Limb (tissue), 2 donors: ENCODE data around the gene PLGLB1.
"Not testable (repeated sequence)": the region's sequence is repeated elsewhere in the genome, so short reads cannot be mapped to it uniquely, and the experiment has no call there.

Experiments
- DNase-seq, 2 donors: peaks; one replicate each; pipeline ENCODE4 v3.0.0-alpha.2; 2016; ENCODE audit errors: extremely low spot score in 2 of 2

PLGLB1 gene

DNA sequence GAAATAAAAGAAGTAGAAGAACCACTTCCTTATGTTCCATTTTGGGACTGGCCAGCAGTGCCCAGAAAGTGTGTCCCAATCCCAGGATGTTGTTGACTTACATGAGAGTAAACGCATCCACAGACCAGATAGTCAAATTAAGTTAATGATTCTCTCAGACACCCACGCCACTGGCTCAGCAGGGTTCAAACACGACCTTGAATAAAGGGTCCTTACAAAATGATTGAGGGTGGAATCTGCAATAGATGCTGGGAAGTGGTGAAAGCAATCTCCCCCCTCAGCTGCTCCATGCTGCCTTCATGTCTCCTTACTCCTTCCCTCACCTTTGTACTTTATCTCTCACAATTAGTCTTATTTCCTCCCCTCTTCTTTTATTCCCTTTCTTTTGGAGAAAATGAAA, at the start of gene PLGLB1:
PLGLB1 (minus strand) TSS at position 101 of the 400 bp plus-strand sequence; CDS start at position 40, 61 bp downstream.
- DNase-seq, result not testable (repeated sequence)

DNA sequence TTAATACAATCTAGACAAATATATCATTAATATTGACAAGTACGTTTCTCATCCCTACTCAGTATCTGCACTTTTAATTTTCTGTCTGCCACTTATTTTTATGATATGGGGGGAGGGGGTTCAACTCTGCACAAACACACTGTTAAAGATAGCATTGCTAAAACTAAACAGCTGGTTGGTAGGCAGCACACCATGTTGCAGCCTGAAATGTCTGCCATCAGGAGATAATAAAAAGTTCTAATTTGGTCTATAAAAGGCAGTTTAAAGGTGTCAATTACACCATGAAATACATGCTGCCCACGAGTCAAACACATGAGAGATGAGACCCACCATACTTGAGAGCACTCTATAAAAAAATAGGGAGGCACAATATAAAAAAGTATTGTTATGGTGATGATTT, 42.7 kb upstream of the PLGLB1 start:
- DNase-seq, result not testable (repeated sequence)

DNA sequence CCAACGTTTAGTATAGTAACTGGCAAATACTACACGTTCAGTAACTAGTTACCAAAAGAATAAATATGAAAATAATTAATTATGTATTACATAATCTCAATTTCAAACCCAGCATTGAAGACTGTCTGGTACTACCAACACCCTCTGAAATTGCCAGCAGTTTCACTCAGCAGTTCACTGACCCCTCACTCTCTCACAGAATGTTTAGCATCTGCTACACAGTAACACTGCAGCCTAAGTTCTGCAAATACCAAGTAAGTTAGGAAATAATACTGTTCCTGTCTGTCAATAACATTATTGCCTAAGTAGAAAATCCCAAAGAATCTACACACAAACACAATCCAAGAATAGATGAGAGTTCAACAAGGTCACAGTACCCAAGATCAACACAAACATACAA, 41.8 kb upstream of the PLGLB1 start:
- DNase-seq, result not testable (repeated sequence)

DNA sequence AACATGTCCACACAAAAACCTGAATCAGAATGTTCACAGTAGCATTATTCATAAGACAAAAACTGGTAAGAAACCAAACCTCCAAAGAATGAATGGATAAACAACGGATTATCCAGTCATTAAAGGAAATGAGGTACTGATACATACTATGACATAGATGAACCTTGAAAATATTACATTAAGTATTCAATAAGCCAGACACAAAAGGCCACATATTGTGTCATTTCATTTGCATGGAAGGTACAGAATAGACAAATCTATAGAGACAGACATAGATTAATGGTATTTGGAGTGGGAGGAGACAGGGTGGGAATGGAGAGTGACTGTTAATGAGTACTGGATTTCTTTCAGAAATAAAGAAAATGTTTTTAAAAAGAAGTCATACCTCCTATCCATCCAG, 39.9 kb upstream of the PLGLB1 start:
- DNase-seq, result not testable (repeated sequence)

DNA sequence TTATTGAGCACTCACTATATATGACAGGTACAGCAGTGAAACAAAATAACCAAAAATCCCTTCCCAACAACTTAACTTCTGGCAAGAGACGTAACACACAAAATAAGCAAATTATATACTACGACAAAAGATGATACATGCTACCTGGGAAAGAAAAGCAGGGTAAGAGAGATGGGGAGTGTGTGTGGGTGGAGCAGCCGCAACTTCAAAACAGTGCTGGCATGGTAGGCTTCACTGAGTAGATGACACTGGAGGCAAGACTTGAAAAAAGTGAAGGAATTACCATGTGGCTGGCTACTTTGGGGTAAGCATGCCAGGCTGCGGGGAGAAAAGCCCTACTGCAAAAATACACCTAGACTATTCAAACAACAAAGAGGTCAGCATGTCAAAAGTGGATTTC, 36.0 kb upstream of the PLGLB1 start:
- DNase-seq, result not testable (repeated sequence)

DNA sequence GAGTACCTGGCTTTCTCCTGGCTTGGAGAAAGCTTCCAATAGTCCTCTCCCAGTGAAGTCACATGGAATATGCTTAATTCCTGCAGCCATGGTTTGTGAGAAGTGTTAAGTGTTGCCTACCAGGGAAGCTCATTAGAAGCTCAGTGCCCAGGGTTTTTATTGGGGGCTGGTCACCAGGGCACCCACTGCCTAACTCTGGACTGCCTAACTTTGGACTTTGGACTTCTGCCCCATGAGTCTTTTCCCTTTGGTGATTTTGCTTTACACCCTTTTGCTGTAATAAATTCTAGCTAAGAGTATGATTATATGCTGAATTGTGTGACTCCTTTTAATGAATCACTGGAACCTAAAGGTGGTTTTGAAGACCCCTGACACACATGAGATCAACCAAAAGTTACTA, 35.2 kb upstream of the PLGLB1 start:
- DNase-seq, result not testable (repeated sequence)

DNA sequence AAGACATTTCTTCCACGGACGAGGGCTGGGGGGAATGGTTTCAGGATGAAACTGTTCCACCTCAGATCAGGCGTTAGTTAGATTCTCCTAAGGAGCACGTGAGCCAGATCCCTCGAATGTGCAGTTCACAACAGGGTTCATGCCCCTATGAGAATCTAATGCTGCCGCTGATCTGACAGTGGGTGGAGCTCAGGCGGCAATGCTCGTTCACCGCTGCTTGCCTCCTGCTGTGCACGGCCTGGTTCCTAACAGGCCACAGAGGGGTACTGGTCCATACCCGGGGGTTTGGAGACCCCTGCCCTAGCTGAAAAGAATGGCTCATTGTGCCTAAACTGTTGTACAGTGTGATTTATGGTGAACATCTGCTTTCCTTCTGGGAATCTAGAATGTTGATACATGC, 34.8 kb upstream of the PLGLB1 start:
- not testable (repeated sequence) for DNase-seq

DNA sequence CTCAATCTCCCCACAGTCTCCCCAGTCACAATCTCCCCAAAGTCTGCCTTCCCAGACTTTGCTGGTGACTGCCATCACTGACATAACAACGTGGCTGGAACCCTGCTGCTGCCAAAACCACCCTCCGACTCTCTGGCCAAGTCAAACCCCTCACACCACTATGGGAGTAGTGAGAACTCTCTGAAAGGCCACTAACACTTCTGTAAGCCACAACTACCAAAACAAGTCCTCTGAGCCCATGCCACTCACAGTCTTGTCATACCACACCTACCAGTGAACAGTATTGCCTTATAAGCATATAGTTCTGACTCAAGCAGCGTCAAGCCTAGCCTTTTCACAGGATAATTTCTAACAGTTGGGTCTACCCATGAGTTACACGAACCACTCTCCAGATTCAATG, 32.7 kb upstream of the PLGLB1 start:
- not testable (repeated sequence) for DNase-seq

DNA sequence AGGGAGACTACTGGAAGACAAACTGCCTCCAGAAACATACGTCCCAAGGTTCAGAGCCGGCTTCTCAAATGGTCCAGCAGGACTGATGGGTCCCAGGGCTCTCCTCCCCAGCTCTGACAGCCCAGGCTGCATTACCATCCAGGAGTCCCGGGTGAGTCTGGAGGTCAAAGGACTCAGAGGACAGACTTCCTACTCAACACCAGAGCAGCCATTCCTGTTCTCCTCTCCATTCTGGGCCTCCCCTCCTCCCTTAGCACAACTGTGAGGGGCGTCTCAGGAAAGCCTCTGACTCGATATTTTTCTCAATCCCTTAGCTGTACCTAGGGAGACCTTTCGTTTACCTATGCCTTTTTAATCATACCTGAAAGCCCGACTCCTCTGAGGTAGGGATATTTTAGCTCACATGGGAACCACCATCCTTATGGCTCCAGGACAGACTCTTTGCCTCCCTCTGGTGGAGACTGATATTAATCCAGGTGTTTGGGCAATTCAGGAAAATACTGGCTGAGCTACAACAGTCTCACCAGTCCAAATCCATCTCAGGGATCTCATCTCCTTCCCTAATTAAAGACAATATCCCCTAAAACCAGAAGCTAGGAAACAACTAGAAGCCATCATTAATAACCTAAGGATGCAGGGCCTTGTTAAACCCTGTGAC, 19.8 kb upstream of the PLGLB1 start:
- DNase-seq, result not testable (repeated sequence)

DNA sequence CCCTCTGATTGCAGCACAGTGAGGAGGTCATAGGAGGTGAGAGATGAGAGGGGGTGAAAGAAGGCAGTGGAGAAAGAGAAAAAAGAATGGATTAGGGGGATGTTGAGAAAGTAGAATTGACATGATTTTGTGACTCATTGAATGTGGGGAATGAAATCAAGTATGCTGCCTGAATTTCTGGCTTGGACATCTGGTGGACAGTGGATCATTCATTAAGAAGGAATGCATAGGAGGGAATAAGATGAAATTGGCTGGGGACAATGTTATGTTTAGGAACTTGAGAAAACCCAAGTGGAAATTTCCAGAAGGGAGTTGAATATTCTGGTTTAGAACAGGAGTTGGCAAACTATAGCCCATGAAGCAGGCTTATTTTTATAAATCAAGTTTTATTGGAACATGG, 7.0 kb upstream of the PLGLB1 start:
- not testable (repeated sequence) for DNase-seq

DNA sequence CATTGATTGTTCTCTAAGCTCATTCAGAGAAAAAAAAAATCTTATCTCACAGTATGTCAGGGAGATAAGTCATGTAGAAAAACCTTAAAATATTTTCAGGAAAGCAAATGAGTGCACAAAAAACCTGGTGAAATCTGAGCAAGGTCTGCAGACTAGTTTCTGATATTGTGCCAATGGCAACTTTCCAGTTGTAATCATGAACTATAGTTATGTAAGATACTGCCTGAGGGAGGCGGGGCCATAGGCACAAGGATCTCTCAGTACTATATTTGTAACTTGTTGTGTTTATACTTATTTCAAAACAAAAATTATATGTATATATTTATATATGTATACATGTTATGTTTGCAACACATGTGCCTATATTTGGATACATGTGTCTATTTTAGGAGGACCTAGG, 5.2 kb upstream of the PLGLB1 start:
- not testable (repeated sequence) for DNase-seq

DNA sequence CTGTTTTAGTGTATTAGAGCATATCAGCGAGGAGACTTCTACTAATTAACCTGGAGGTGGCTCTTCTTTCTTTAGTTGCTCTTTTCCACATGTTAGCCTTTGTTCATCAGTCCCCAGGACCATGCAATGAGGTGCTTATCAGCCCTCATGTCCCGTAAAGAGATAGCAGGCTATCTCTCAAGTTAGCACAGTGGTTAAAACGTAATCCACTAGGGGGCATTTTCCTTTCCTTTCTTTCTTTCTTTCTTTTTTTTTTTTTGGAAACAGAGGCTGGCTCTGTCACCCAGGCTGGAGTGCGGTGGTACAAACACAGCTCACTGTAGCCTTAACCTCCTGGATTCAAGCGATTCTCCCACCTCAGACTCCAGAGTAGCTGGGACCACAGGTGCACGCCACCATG, 4.3 kb upstream of the PLGLB1 start:
- not testable (repeated sequence) for DNase-seq

DNA sequence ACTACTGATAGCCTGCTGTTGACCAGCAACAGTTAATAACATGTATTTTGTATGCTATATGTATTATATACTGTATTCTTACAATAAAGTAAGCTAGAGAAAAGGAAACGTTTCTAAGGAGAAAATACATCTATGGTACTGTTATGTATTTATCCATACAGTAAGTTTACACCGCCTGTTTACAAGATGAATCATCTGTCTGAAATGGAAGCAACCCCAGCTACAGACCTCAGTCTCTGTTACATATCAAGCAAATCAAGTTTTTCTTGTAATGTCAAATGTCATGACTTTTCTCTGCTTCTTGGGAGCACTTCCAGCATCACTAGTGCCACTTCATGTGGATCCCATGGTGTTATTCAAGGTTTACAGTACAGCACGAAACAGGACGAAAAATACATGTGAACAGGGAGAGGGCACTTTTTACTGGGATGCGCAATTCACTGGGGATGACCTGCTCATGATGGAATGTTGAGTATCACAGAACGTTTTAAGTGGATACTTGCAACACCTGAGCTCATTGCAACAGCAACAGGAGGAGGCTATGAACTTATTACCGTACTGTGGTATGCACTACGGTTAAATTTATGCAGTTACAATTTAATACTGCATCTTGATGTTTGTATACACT, 2.5 kb upstream of the PLGLB1 start:
- not testable (repeated sequence) for DNase-seq

DNA sequence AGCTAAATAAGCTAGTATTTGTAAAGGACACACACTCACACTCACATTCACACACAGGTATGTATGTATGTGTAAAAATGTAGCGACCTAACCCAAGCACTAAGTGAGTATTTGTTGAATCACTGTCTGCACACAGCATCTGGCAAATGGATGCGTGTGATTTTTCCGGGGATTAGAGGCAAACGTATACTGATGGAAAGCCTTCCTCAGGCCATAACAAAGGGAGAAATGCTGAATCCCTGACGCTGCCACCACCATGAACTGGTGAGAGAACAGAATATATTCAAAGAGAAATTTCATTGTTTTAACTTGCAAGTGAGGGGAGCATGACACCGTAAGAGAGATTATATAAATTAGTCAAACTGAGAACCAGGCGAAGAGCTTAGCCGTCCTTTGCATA, 601 bp downstream of the PLGLB1 start:
- not testable (repeated sequence) for DNase-seq

DNA sequence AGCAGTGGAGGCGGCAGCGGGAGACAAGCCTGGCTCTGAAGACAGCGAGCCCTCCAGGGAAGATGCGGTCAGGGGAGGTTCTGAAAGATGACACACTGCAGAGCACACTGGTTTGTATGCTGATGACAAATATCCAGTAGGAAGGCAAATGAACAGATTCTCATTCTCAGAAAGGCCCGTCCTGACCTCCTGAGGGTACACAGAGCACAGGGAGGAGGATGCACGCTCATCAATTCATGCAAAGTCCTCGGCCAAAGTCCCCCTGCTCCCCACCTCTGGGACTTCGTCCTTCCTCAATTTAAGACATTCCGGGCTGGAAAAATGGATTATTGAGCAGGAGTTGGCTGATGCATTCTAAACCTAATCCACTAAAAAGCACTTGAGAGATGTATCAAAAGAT, 2.6 kb downstream of the PLGLB1 start:
- not testable (repeated sequence) for DNase-seq

DNA sequence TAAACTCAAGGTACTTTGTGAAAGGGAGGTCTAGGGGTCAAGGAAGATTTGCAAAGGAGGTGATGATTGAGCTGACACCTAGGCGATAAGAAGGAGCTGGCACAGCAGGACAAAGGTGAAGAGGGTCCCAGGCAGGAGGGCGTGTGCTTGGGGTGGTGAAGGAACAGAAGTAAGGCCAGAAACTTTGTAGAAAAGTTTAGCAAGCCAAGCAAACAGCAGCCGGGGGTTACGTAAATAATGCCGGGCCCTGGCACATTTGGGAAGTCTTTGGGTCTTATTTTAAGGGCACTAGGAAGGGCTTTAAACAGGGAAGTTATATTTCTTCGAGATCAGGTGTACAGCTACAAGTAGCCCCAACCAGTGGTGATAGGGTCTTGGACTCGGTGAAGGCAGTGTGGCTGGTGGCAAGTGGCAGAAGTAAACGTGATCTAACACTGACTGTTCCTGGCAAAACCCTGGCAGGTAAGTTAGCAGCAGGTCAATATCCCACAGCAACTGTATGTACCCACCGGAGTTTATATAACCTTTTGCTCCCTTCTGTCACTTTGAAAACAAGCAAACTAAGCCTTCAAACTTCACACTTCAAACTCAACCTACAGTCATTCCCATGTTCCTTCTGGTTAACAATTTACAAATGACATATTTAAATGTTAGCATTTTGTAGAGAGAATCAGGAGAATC, 7.0 kb downstream of the PLGLB1 start:
- not testable (repeated sequence) for DNase-seq

DNA sequence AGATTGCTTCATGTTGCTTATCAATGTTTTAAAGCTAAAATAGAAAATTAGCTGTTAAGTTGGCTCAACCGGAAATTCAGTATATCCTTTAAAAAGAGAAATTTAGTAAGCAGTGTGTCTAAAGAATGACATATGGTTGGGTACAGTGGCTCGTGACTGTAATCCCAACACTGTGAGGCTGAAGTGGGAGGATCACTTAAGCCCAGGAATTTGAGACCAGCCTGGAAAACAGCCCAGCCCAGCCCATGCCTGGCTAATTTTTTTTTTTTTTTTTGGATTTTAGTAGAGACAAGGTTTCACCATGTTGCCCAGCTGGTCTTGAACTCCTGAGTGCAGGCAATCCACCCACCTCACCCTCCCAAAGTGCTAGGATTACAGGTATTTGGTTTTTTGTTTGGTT, 17.2 kb downstream of the PLGLB1 start:
- DNase-seq, result not testable (repeated sequence)
